Measurements from ENCODE around the gene GNB1.

GRCh38 chr1:1895060-1895418 lies 4.2 kb upstream of the GNB1 start:
- TF ChIP-seq POLR2AphosphoS5 (IDR thresholded peaks at IDR 0.05) = no peak
- TF ChIP-seq POLR2A (IDR thresholded peaks at IDR 0.05) = no peak
- no peak for TF ChIP-seq CTCF (IDR thresholded peaks at IDR 0.05)
- TF ChIP-seq EP300 (IDR thresholded peaks at IDR 0.05) = no peak

Measured in sigmoid colon (tissue), 4 donors.